ENCODE measurements around the gene P2RY2. TPM values are rescaled to one million over a fixed set of nuclear protein-coding genes. Genes with fewer than 3 reads are reported as not detected.

P2RY2 gene
- total and polyA plus RNA-seq, 4 donors = 1.8 to 3.7 (median 2.2) TPM

GRCh38 chr11:73184953-73185671 is 33.0 kb upstream of the P2RY2 start:
- WGBS = 38% methylated on average over 18 of the region's 18 CpGs
- H3K4me1 ChIP-seq (ENCODE audit: control insufficient read depth in 4 of 4, insufficient read depth in 4 of 4, low read length in 3 of 4) = peaks cover 0 to 3% (median 0%) of the 10 kb centered on the region in 4 donors
- H3K9ac ChIP-seq (ENCODE audit: low read depth in 1 of 2, low read length in 2 of 2) = no peak overlapping the region
- no peaks in the 10 kb centered on the region for H3K36me3 ChIP-seq (ENCODE audit: control insufficient read depth in 4 of 4, insufficient read depth in 3 of 4, low read depth in 1 of 4, low read length in 3 of 4)
- no peak overlapping the region for H3K4me3 ChIP-seq (ENCODE audit: low read depth in 1 of 3, low read length in 3 of 3)
- H3K27me3 ChIP-seq (ENCODE audit: control insufficient read depth in 4 of 4, insufficient read depth in 4 of 4, low read length in 3 of 4) = no peaks in the 10 kb centered on the region
- H3K27ac ChIP-seq (ENCODE audit: low read depth in 1 of 2, low read length in 2 of 2) = no peak overlapping the region
- DNase-seq (ENCODE audit: low spot score) = peak; percentile 81
- no peak for TF ChIP-seq JUND (IDR thresholded peaks at IDR 0.05)
- peak; percentile 93 to 94 for TF ChIP-seq RAD21 (IDR thresholded peaks at IDR 0.05)
- no peak for TF ChIP-seq HNF4G (IDR thresholded peaks at IDR 0.05)
- TF ChIP-seq, protein P1, sequence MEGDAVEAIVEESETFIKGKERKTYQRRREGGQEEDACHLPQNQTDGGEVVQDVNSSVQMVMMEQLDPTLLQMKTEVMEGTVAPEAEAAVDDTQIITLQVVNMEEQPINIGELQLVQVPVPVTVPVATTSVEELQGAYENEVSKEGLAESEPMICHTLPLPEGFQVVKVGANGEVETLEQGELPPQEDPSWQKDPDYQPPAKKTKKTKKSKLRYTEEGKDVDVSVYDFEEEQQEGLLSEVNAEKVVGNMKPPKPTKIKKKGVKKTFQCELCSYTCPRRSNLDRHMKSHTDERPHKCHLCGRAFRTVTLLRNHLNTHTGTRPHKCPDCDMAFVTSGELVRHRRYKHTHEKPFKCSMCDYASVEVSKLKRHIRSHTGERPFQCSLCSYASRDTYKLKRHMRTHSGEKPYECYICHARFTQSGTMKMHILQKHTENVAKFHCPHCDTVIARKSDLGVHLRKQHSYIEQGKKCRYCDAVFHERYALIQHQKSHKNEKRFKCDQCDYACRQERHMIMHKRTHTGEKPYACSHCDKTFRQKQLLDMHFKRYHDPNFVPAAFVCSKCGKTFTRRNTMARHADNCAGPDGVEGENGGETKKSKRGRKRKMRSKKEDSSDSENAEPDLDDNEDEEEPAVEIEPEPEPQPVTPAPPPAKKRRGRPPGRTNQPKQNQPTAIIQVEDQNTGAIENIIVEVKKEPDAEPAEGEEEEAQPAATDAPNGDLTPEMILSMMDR (IDR thresholded peaks at IDR 0.05; ENCODE audit: low read depth, low read length, missing input control) = peak; percentile 93
- TF ChIP-seq RXRA (IDR thresholded peaks at IDR 0.05) = no peak
- TF ChIP-seq TAF1 (conservative IDR thresholded peaks at IDR 0.05) = no peak
- no peaks in the 10 kb centered on the region for H3K9me3 ChIP-seq (ENCODE audit: control insufficient read depth in 4 of 4, low read length in 3 of 4)

DNA sequence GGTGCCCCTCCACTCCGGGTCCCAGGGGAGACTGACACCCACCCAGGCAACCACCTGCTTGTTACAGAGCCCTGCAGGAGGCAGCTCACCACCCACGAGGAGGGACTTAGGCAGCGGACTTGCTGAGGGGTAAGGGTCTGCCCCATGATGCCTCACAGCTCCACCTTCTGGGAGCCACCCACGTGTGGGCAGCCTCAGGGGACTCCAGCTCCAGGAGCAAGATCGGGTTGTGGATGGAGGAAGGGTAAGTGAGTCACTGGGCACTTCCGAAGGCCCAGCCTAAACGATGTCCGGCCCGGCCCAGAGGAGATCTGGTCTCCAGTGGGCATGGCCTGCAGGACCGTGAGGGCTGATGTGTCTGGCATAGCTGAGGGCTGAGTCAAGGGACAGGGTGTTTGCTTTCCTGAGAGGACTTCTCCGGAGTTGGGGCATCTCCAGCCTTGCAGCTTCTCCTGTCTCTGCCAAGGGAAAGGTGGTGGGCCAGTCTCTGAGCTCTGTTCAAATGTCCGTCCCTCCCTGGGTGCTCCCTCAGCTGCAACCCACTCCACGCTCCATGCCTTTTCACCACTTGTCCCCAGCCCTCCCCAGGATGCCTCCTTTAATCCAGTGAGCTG is 32.3 kb upstream of the P2RY2 start:
- no peak for DNase-seq (ENCODE audit: low spot score)
- Histone ChIP-seq H3K36me3 (ENCODE audit: control insufficient read depth in 4 of 4, insufficient read depth in 3 of 4, low read depth in 1 of 4, low read length in 3 of 4) (no peaks in the 10 kb centered on the region), H3K4me3 (ENCODE audit: low read depth in 1 of 3, low read length in 3 of 3) (no peak overlapping the region), H3K27ac (ENCODE audit: low read depth in 1 of 2, low read length in 2 of 2) (no peak overlapping the region), H3K9me3 (ENCODE audit: control insufficient read depth in 4 of 4, low read length in 3 of 4) (no peaks in the 10 kb centered on the region), H3K4me1 (ENCODE audit: control insufficient read depth in 4 of 4, insufficient read depth in 4 of 4, low read length in 3 of 4) (peaks cover 0 to 3% (median 0%) of the 10 kb centered on the region in 4 donors), H3K27me3 (ENCODE audit: control insufficient read depth in 4 of 4, insufficient read depth in 4 of 4, low read length in 3 of 4) (no peaks in the 10 kb centered on the region), H3K9ac (ENCODE audit: low read depth in 1 of 2, low read length in 2 of 2) (no peak overlapping the region)
- TF ChIP-seq RXRA (IDR thresholded peaks at IDR 0.05) (no peak), SP1 (IDR thresholded peaks at IDR 0.05) (no peak), FOXA2 (IDR thresholded peaks at IDR 0.05) (no peak), NR2F2 (IDR thresholded peaks at IDR 0.05) (no peak), ZBTB33 (IDR thresholded peaks at IDR 0.05) (no peak), HNF4G (IDR thresholded peaks at IDR 0.05) (no peak)
- TF ChIP-seq, protein P2, sequence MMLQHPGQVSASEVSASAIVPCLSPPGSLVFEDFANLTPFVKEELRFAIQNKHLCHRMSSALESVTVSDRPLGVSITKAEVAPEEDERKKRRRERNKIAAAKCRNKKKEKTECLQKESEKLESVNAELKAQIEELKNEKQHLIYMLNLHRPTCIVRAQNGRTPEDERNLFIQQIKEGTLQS (IDR thresholded peaks at IDR 0.05) = no peak
- TF ChIP-seq, protein P1 (IDR thresholded peaks at IDR 0.05; ENCODE audit: low read depth, low read length, missing input control) = no peak
- WGBS = 69% methylated on average over 13 of the region's 13 CpGs

All from liver (tissue), 9 donors.